GM23338 (cell line): ENCODE data around the gene ZNF202. TPM values are rescaled to one million over a fixed set of nuclear protein-coding genes. Genes with fewer than 3 reads are reported as not detected.

Experiments
- ATAC-seq: fragments of 200-7000 bp; cut with Tn5 transposase; 3 replicates; pipeline ENCODE4 v1.9.1; 2020
- DNase-seq: peaks from one replicate; pipeline ENCODE4 v3.0.0-alpha.2; 2015; ENCODE audit warnings: low spot score
- H2AFZ ChIP-seq: fragments of 200-600 bp; sonication (generic); 2 replicates; pipeline ENCODE4 v1.8.0; 2016; ENCODE audit warnings: antibody characterized with exemption, mild to moderate bottlenecking, moderate library complexity
- H3F3A ChIP-seq: fragments of 200-600 bp; sonication (generic); replicated peaks from 2 replicates; pipeline ENCODE4 v1.8.0; 2017; ENCODE audit warnings: antibody characterized with exemption, mixed run types, low read depth
- H3K27ac ChIP-seq: fragments of 200-600 bp; sonication (generic); 2 replicates; pipeline ENCODE4 v1.6.1; 2016; ENCODE audit warnings: low read depth
- H3K27me3 ChIP-seq: fragments of 200-600 bp; sonication (generic); 2 replicates; pipeline ENCODE4 v1.8.0; 2016; ENCODE audit warnings: mild to moderate bottlenecking, mixed run types, moderate library complexity; ENCODE audit not compliant: insufficient read depth
- H3K36me3 ChIP-seq: fragments of 200-600 bp; sonication (generic); 2 replicates; pipeline ENCODE4 v1.8.0; 2016; ENCODE audit warnings: mild to moderate bottlenecking; ENCODE audit not compliant: insufficient read depth
- H3K4me1 ChIP-seq: fragments of 200-600 bp; sonication (generic); 2 replicates; pipeline ENCODE4 v1.8.0; 2016; ENCODE audit warnings: mild to moderate bottlenecking, moderate library complexity; ENCODE audit not compliant: insufficient read depth
- H3K4me2 ChIP-seq: fragments of 200-600 bp; sonication (generic); 2 replicates; pipeline ENCODE4 v1.7.1; 2017; ENCODE audit warnings: mixed run types
- H3K4me3 ChIP-seq: fragments of 200-600 bp; sonication (generic); 2 replicates; pipeline ENCODE4 v1.6.1; 2016; ENCODE audit warnings: mixed run types
- H3K79me2 ChIP-seq: fragments of 200-600 bp; sonication (generic); replicated peaks from 2 replicates; pipeline ENCODE4 v1.8.0; 2017; ENCODE audit warnings: mild to moderate bottlenecking; ENCODE audit not compliant: insufficient read depth
- H3K9me2 ChIP-seq: fragments of 200-600 bp; sonication (generic); 2 replicates; pipeline ENCODE4 v1.8.0; 2017; ENCODE audit not compliant: insufficient read depth
- H4K20me1 ChIP-seq: fragments of 200-600 bp; sonication (generic); replicated peaks from 2 replicates; pipeline ENCODE4 v1.8.0; 2017; ENCODE audit warnings: mild to moderate bottlenecking; ENCODE audit not compliant: insufficient read depth
- H3K27ac Mint-ChIP-seq: 2 replicates; pipeline ENCODE4 v1.8.0; 2020; ENCODE audit warnings: inconsistent platforms, mild to moderate bottlenecking, moderate library complexity, mixed read lengths
- H3K27me3 Mint-ChIP-seq: 3 replicates; pipeline ENCODE4 v1.8.0; 2022; ENCODE audit warnings: low read depth, mild to moderate bottlenecking, moderate library complexity, mixed read lengths, inconsistent platforms; ENCODE audit not compliant: insufficient read depth, poor library complexity
- H3K36me3 Mint-ChIP-seq: 3 replicates; pipeline ENCODE4 v1.8.0; 2021; ENCODE audit warnings: low read depth, mild to moderate bottlenecking, inconsistent platforms, moderate library complexity, mixed read lengths
- H3K4me1 Mint-ChIP-seq: 3 replicates; pipeline ENCODE4 v1.8.0; 2020; ENCODE audit warnings: mild to moderate bottlenecking, inconsistent platforms, mixed read lengths
- H3K4me3 Mint-ChIP-seq: 3 replicates; pipeline ENCODE4 v1.8.0; 2021; ENCODE audit warnings: moderate library complexity, mild to moderate bottlenecking, inconsistent platforms, mixed read lengths
- H3K9me3 Mint-ChIP-seq: 3 replicates; pipeline ENCODE4 v1.8.0; 2020; ENCODE audit warnings: moderate library complexity, mild to moderate bottlenecking, inconsistent platforms, mixed read lengths
- CREB1 ChIP-seq: fragments of 250-450 bp; sonication (Bioruptor Pico); IDR thresholded peaks from 2 replicates; pipeline ENCODE4 v1.5.0; 2020; ENCODE audit warnings: low read depth, mild to moderate bottlenecking, moderate library complexity
- ETS1 ChIP-seq: IDR thresholded peaks from 2 replicates; pipeline ENCODE4 v1.6.1; 2016; ENCODE audit warnings: antibody characterized with exemption
- EZH2 ChIP-seq: fragments of 200-600 bp; sonication (generic); IDR thresholded peaks from one replicate; pipeline ENCODE4 v1.8.0; 2017; ENCODE audit warnings: antibody characterized with exemption, mild to moderate bottlenecking, low read depth; ENCODE audit not compliant: unreplicated experiment
- EZH2phosphoT487 ChIP-seq: fragments of 200-600 bp; sonication (generic); IDR thresholded peaks from one replicate; pipeline ENCODE4 v1.8.1; 2018; ENCODE audit warnings: antibody characterized with exemption; ENCODE audit not compliant: unreplicated experiment
- JUNB ChIP-seq: IDR thresholded peaks from one replicate; pipeline ENCODE4 v1.6.1; 2016; ENCODE audit warnings: antibody characterized with exemption; ENCODE audit not compliant: unreplicated experiment
- NANOG ChIP-seq: IDR thresholded peaks from 2 replicates; pipeline ENCODE4 v1.6.1; 2016; ENCODE audit warnings: antibody characterized with exemption, borderline replicate concordance
- POLR2AphosphoS5 ChIP-seq: IDR thresholded peaks from 2 replicates; pipeline ENCODE4 v1.6.1; 2016; ENCODE audit warnings: antibody characterized with exemption, low read depth
- STAT1 ChIP-seq: IDR thresholded peaks from one replicate; pipeline ENCODE4 v1.6.1; 2016; ENCODE audit warnings: antibody characterized with exemption; ENCODE audit not compliant: unreplicated experiment
- ZNF114 ChIP-seq: fragments of 250-450 bp; sonication (Bioruptor Pico); IDR thresholded peaks from 2 replicates; pipeline ENCODE4 v1.5.0; 2020; ENCODE audit warnings: mild to moderate bottlenecking, moderate library complexity
- ZNF331 ChIP-seq: fragments of 250-450 bp; sonication (Bioruptor Pico); IDR thresholded peaks from 2 replicates; pipeline ENCODE4 v1.5.0; 2020; ENCODE audit warnings: low read depth, mild to moderate bottlenecking, moderate library complexity
- polyA plus RNA-seq: library from polyadenylated mRNA; unstranded; fragments of >200 nt; fragmentation: Nextera tagmentation; extraction: Ambion mirVana; gene quantifications from 2 replicates; pipeline ENCODE4 v1.2.1, GENCODE V29; 2016
- total RNA-seq: library from RNA; depleted of rRNA; stranded (reverse); fragments of >200 nt; shearing (Covaris generic); gene quantifications from 2 replicates; pipeline ENCODE4 v1.2.3, GENCODE V29; 2014
- TF ChIP-seq, protein P1 (sequence below): IDR thresholded peaks from one replicate; pipeline ENCODE4 v1.6.1; 2018; ENCODE audit warnings: antibody characterized with exemption; ENCODE audit not compliant: unreplicated experiment
- TF ChIP-seq, protein P2 (sequence below): fragments of 250-450 bp; sonication (Bioruptor Pico); IDR thresholded peaks from 2 replicates; pipeline ENCODE4 v1.5.0; 2020; ENCODE audit warnings: mild to moderate bottlenecking, moderate library complexity
- TF ChIP-seq, protein P3 (sequence below), 2 experiments: fragments of 200-600 bp in 1 of 2; sonication (generic) in 1 of 2; conservative IDR thresholded peaks; 2 replicates each; pipeline versions ENCODE4 v1.5.1 to v1.6.1; 2016 to 2017; ENCODE audit warnings: antibody characterized with exemption in 2 of 2, low read depth in 2 of 2, mild to moderate bottlenecking in 2 of 2, moderate library complexity in 1 of 2

Gene ZNF202
- total and polyA plus RNA-seq, 2 experiments from 2014 or later: 18.2 to 36.7 TPM

DNA sequence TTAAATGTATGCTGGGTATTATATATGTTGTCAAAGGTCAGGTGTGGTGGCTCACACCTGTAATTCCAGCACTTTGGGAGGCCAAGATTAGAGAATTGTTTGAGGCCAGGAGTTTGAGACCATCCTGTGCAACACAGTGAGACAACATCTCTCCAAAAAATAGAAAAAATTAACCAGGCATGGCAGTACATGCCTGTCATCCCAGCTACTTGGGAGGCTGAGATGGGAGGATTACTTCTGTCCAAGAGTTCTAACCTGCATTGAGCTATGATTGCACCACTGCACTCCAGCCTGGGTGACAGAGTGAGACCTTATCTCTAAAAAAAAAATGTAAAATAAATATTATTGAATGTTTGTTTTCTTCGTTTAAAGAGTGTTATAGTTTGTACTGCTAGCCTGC, 24.1 kb upstream of the ZNF202 start:
- Histone ChIP-seq H3K79me2 (no peaks in the 10 kb centered on the region), H3K4me2 (no peak overlapping the region), H3K4me3 (no peak overlapping the region), H3K9me2 (peaks cover 8% of the 10 kb centered on the region), H2AFZ (no peak overlapping the region), H3K27ac (no peak overlapping the region), H3F3A (no peaks in the 10 kb centered on the region), H3K27me3 (no peaks in the 10 kb centered on the region), H3K36me3 (peaks cover 6% of the 10 kb centered on the region; the same call in 1 of the 2 replicates), H4K20me1 (no peaks in the 10 kb centered on the region), H3K4me1 (no peaks in the 10 kb centered on the region)
- no peak overlapping the region for H3K27ac Mint-ChIP-seq
- H3K36me3 Mint-ChIP-seq: peaks cover 58% of the 10 kb centered on the region
- DNase-seq (no peak), ATAC-seq (no peak)
- peaks cover 4% of the 10 kb centered on the region for H3K27me3 Mint-ChIP-seq
- H3K4me3 Mint-ChIP-seq: no peak overlapping the region
- peaks cover 2% of the 10 kb centered on the region; the same call in 2 of the 3 replicates for H3K4me1 Mint-ChIP-seq
- TF ChIP-seq, protein P1, sequence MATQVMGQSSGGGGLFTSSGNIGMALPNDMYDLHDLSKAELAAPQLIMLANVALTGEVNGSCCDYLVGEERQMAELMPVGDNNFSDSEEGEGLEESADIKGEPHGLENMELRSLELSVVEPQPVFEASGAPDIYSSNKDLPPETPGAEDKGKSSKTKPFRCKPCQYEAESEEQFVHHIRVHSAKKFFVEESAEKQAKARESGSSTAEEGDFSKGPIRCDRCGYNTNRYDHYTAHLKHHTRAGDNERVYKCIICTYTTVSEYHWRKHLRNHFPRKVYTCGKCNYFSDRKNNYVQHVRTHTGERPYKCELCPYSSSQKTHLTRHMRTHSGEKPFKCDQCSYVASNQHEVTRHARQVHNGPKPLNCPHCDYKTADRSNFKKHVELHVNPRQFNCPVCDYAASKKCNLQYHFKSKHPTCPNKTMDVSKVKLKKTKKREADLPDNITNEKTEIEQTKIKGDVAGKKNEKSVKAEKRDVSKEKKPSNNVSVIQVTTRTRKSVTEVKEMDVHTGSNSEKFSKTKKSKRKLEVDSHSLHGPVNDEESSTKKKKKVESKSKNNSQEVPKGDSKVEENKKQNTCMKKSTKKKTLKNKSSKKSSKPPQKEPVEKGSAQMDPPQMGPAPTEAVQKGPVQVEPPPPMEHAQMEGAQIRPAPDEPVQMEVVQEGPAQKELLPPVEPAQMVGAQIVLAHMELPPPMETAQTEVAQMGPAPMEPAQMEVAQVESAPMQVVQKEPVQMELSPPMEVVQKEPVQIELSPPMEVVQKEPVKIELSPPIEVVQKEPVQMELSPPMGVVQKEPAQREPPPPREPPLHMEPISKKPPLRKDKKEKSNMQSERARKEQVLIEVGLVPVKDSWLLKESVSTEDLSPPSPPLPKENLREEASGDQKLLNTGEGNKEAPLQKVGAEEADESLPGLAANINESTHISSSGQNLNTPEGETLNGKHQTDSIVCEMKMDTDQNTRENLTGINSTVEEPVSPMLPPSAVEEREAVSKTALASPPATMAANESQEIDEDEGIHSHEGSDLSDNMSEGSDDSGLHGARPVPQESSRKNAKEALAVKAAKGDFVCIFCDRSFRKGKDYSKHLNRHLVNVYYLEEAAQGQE: no peak
- TF ChIP-seq EZH2phosphoT487 (no peak), EZH2 (no peak), POLR2AphosphoS5 (no peak), CREB1 (no peak), STAT1 (no peak), ZNF331 (CRISPR knock-in tag) (no peak), JUNB (no peak), NANOG (no peak), ZNF114 (CRISPR knock-in tag) (no peak), ETS1 (no peak)
- TF ChIP-seq, protein P2, sequence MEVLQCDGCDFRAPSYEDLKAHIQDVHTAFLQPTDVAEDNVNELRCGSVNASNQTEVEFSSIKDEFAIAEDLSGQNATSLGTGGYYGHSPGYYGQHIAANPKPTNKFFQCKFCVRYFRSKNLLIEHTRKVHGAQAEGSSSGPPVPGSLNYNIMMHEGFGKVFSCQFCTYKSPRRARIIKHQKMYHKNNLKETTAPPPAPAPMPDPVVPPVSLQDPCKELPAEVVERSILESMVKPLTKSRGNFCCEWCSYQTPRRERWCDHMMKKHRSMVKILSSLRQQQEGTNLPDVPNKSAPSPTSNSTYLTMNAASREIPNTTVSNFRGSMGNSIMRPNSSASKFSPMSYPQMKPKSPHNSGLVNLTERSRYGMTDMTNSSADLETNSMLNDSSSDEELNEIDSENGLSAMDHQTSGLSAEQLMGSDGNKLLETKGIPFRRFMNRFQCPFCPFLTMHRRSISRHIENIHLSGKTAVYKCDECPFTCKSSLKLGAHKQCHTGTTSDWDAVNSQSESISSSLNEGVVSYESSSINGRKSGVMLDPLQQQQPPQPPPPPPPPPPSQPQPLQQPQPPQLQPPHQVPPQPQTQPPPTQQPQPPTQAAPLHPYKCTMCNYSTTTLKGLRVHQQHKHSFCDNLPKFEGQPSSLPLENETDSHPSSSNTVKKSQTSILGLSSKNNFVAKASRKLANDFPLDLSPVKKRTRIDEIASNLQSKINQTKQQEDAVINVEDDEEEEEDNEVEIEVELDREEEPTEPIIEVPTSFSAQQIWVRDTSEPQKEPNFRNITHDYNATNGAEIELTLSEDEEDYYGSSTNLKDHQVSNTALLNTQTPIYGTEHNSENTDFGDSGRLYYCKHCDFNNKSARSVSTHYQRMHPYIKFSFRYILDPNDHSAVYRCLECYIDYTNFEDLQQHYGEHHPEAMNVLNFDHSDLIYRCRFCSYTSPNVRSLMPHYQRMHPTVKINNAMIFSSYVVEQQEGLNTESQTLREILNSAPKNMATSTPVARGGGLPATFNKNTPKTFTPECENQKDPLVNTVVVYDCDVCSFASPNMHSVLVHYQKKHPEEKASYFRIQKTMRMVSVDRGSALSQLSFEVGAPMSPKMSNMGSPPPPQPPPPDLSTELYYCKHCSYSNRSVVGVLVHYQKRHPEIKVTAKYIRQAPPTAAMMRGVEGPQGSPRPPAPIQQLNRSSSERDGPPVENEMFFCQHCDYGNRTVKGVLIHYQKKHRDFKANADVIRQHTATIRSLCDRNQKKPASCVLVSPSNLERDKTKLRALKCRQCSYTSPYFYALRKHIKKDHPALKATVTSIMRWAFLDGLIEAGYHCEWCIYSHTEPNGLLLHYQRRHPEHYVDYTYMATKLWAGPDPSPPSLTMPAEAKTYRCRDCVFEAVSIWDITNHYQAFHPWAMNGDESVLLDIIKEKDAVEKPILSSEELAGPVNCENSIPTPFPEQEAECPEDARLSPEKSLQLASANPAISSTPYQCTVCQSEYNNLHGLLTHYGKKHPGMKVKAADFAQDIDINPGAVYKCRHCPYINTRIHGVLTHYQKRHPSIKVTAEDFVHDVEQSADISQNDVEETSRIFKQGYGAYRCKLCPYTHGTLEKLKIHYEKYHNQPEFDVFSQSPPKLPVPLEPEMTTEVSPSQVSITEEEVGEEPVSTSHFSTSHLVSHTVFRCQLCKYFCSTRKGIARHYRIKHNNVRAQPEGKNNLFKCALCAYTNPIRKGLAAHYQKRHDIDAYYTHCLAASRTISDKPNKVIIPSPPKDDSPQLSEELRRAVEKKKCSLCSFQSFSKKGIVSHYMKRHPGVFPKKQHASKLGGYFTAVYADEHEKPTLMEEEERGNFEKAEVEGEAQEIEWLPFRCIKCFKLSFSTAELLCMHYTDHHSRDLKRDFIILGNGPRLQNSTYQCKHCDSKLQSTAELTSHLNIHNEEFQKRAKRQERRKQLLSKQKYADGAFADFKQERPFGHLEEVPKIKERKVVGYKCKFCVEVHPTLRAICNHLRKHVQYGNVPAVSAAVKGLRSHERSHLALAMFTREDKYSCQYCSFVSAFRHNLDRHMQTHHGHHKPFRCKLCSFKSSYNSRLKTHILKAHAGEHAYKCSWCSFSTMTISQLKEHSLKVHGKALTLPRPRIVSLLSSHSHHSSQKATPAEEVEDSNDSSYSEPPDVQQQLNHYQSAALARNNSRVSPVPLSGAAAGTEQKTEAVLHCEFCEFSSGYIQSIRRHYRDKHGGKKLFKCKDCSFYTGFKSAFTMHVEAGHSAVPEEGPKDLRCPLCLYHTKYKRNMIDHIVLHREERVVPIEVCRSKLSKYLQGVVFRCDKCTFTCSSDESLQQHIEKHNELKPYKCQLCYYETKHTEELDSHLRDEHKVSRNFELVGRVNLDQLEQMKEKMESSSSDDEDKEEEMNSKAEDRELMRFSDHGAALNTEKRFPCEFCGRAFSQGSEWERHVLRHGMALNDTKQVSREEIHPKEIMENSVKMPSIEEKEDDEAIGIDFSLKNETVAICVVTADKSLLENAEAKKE (CRISPR knock-in tag): no peak
- TF ChIP-seq, protein P3, sequence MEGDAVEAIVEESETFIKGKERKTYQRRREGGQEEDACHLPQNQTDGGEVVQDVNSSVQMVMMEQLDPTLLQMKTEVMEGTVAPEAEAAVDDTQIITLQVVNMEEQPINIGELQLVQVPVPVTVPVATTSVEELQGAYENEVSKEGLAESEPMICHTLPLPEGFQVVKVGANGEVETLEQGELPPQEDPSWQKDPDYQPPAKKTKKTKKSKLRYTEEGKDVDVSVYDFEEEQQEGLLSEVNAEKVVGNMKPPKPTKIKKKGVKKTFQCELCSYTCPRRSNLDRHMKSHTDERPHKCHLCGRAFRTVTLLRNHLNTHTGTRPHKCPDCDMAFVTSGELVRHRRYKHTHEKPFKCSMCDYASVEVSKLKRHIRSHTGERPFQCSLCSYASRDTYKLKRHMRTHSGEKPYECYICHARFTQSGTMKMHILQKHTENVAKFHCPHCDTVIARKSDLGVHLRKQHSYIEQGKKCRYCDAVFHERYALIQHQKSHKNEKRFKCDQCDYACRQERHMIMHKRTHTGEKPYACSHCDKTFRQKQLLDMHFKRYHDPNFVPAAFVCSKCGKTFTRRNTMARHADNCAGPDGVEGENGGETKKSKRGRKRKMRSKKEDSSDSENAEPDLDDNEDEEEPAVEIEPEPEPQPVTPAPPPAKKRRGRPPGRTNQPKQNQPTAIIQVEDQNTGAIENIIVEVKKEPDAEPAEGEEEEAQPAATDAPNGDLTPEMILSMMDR (conservative IDR thresholded peaks at IDR 0.05; ENCODE audit: low read depth in 2 of 2): no peak
- H3K9me3 Mint-ChIP-seq: peaks cover 37% of the 10 kb centered on the region
